Pulmonary artery endothelial cell (primary cell): ENCODE measurements around the gene PITX1. TPM values are rescaled to one million over a fixed set of nuclear protein-coding genes. Genes with fewer than 3 reads are reported as not detected.

Source experiments
- total RNA-seq: library from RNA; depleted of rRNA; stranded (reverse); fragments of >200 nt; gene quantifications from 2 replicates; pipeline ENCODE4 v1.2.3, GENCODE V29; 2014

Gene PITX1
- total RNA-seq, 1 donor from 2014 or later = 0.26 TPM

Other genes starting within 250 kb of the PITX1 start
- gene C5orf24, start 188.3 kb downstream of the PITX1 start, total RNA-seq = 55.1 and 59.4 TPM in 2 replicates
- gene TXNDC15, start 159.9 kb downstream of the PITX1 start, total RNA-seq = 74.9 and 103 TPM in 2 replicates
- gene PCBD2, start 129.1 kb downstream of the PITX1 start, total RNA-seq = 4.6 TPM in 2 replicates
- 0.07 TPM in 1 of 2 replicates, not detected in the other for gene CATSPER3, start 66.3 kb downstream of the PITX1 start, total RNA-seq